ENCODE results near the gene TMEM229A. TPM values are rescaled to one million over a fixed set of nuclear protein-coding genes. Genes with fewer than 3 reads are reported as not detected.
"Not testable (repeated sequence)": the region's sequence is repeated elsewhere in the genome, so short reads cannot be mapped to it uniquely, and the experiment has no call there.

The TMEM229A gene
- total RNA-seq, 1 donor, result 3.8 TPM

DNA sequence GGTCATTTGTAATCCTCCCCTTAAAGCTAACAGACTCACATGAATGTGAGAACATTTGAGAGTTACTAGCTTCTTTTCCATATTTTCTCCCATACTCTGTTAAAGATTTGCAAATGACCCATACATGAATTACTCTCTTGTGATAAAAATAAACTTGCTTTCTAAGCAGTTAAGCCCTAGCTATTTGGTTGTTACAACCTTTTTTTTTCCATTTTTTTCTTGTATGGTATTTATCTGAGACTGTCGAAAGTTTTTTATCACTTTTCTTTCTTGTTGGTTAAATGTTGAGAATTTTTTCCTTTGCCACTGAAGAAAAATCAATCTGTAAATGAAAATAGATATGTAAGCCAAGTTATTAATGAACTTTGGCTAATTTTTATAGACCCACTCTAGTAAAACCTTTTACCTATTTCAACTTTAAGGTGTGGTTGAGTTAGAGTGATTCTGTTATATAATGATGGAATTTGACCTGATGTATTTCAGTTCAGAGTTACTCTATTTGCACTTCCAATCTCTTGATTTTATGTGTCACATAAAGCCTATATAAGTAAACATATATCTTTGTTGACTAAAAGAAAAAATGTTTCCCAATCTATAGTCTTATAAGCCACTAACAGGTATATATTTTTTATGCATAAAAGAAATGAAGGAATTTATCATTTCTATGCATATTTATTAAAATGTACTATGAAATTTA lies 19.0 kb upstream of the TMEM229A start:
- TF ChIP-seq, protein P1, sequence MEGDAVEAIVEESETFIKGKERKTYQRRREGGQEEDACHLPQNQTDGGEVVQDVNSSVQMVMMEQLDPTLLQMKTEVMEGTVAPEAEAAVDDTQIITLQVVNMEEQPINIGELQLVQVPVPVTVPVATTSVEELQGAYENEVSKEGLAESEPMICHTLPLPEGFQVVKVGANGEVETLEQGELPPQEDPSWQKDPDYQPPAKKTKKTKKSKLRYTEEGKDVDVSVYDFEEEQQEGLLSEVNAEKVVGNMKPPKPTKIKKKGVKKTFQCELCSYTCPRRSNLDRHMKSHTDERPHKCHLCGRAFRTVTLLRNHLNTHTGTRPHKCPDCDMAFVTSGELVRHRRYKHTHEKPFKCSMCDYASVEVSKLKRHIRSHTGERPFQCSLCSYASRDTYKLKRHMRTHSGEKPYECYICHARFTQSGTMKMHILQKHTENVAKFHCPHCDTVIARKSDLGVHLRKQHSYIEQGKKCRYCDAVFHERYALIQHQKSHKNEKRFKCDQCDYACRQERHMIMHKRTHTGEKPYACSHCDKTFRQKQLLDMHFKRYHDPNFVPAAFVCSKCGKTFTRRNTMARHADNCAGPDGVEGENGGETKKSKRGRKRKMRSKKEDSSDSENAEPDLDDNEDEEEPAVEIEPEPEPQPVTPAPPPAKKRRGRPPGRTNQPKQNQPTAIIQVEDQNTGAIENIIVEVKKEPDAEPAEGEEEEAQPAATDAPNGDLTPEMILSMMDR (IDR thresholded peaks at IDR 0.05; ENCODE audit: insufficient read depth, low read length), result no peak
- DNase-seq (ENCODE audit: low read depth), result no peak

DNA sequence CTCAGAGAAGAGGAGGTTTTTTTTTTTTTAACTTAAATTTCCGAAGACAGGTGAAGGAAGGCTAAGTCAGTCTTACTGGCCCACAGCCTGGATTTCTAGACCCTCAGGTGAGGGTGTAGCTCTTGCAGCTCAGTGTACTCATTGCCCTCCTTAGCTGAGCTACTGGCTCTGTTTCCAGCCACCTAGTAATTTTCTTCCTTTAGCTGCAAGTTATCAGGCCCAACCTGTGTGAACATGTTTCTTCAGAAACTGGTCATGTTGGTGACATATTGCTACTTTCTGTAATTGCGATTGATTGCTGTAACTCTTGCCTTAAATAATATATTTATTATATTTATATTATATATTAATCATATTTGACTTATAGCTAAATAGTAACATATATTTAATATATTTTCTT lies 10.0 kb upstream of the TMEM229A start:
- no peak overlapping the region for H3K4me3 ChIP-seq (ENCODE audit: low read depth, low read length)
- no peak for DNase-seq (ENCODE audit: low read depth)
- TF ChIP-seq, protein P1 (IDR thresholded peaks at IDR 0.05; ENCODE audit: insufficient read depth, low read length), result no peak

More for the DNA sequence above, 19.0 kb upstream of the TMEM229A start:
- no peak overlapping the region for H3K4me3 ChIP-seq (ENCODE audit: low read depth, low read length)

DNA sequence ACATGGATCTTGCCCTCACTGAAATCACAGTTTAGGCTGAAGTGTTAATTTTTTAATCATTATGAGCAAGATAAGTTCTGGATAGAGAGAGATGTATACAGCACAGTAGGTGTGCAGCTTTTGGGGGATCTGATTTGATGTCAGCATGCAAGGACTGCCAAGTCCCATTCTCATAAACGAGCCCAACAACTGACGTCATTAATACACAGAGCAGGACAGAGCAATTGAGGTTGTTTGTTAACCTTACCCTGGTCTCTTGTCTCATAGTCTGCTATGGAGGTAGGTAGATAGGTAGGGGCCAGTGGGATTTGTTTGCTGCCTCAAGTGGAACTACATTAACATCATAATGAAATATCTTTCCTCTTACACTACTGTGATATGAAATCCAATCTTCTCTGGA lies 8.6 kb upstream of the TMEM229A start:
- no peak overlapping the region for H3K4me3 ChIP-seq (ENCODE audit: low read depth, low read length)
- DNase-seq (ENCODE audit: low read depth), result no peak
- TF ChIP-seq, protein P1 (IDR thresholded peaks at IDR 0.05; ENCODE audit: insufficient read depth, low read length), result no peak

DNA sequence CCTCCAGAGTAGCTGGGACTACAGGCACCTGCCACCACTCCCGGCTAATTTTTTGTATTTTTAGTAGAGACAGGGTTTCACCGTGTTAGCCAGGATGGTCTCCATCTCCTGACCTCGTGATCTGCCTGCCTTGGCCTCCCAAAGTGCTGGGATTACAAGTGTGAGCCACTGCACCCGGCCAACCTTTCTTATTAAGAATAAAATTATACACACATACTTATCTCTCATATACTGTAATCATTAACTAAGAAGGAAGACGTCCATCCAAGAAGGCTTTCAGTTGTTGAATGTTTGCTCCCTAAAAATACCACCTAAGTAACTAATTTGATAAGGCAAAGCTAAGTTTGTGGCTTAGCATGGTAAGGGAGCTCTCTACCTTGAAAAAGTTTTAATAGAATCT lies 5.0 kb upstream of the TMEM229A start:
- not testable (repeated sequence) for H3K4me3 ChIP-seq (ENCODE audit: low read depth, low read length); DNase-seq (ENCODE audit: low read depth)

DNA sequence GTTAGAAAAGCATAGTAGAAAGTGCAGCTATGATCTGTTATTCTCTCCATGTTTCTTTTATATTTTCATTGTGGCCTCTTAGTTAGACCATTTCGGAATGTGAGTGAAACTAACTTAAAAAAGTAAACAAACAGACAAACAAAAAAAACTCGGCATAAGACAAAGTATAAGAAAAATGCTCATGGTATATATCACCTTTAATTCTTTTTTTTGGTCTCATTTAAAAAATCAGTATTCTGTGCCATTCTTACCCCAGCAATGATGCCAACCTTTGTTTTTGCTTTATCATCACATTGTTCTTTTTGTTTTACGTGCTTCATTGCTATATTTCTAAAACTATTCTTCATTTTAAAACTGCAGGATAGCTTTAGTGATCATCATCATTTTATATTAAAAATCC lies 2.8 kb upstream of the TMEM229A start:
- no peak overlapping the region for H3K4me3 ChIP-seq (ENCODE audit: low read depth, low read length)
- TF ChIP-seq, protein P1 (IDR thresholded peaks at IDR 0.05; ENCODE audit: insufficient read depth, low read length), result no peak

DNA sequence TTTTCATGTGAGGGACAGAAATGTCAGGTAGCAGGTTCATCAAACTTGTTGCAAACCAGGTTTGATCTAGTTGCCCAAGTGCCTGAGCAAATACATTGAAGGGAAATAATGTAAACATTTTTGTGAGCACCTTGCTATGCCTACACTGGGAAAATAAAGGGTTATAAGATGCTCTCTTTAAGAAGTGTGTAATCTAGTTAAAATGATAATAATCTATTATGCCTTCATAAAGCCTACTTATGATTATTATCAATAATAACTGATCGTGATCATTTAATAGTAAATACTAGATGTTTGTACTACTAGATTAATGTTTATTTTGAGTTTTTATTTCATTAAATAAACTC lies 1.9 kb upstream of the TMEM229A start:
- H3K4me3 ChIP-seq (ENCODE audit: low read depth, low read length), result no peak overlapping the region
- TF ChIP-seq, protein P1 (IDR thresholded peaks at IDR 0.05; ENCODE audit: insufficient read depth, low read length), result no peak
- no peak for DNase-seq (ENCODE audit: low read depth)

More for the DNA sequence above, 2.8 kb upstream of the TMEM229A start:
- DNase-seq (ENCODE audit: low read depth), result no peak

DNA sequence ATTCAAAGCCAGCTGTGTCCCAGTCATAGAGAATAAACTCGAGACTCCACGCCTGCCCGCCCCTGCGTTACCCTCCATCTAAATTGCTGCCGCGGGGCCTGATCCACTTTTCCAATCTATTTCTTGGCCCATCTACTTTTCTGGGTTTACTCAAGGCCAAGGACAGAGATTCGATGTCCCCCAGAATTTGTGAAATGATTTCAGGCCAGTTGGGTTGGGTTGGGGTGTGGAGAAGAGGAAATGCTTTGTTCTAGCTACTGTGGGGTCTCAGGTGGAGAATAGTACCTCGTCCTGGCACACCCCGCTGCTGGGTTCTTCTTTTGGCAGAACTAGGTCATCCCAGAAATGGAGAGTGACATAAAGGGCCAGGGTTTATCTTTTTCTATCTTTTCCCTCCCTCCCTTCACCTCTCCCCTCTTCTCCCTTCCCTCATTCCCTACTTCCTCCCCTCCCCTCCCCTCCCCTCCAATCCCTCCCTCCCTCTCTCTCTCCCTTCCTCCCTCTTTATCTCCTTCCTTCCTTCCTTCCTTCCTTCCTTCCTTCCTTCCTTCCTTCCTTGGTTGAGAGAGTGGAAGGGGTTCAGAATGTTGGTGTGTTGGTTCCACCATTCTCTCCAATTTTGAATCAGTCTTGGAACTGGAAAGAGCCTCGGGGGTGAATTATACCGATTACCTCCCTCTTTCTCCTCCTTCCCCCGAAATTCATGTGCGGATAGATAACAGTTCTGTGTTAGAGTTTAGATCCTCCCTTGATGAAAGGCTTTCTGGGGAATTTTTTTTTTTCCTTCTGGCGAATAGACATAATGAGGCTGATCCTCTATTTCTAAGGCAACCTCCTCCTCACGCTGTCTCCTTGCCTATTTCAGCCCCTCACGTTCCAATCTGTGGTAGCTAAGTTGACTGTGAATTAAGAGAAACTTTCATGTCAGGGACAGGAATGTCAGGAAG lies 1.2 kb upstream of the TMEM229A start:
- TF ChIP-seq, protein P1 (IDR thresholded peaks at IDR 0.05; ENCODE audit: insufficient read depth, low read length), result no peak
- H3K4me3 ChIP-seq (ENCODE audit: low read depth, low read length), result no peak overlapping the region
- DNase-seq (ENCODE audit: low read depth), result no peak

Measured in fibroblast of the aortic adventitia (primary cell).